HG03095 (cell line): ENCODE results near the gene RPL38.
A peak's percentile ranks its signal among the peaks of the same experiment; 100 is the strongest.

Source experiments
- ATAC-seq: cut with Tn5 transposase; IDR thresholded peaks from one replicate; pipeline ENCODE4 v1.9.1; 2021; ENCODE audit warnings: moderate library complexity; ENCODE audit not compliant: unreplicated experiment

The RPL38 gene

GRCh38 chr17:74203439-74204240 is at the start of gene RPL38:
Gene RPL38, plus strand, starts transcription at chr17:74203678. Its CDS starts 278 bp downstream, at chr17:74203956.
- peak; percentile 58 for ATAC-seq

DNA sequence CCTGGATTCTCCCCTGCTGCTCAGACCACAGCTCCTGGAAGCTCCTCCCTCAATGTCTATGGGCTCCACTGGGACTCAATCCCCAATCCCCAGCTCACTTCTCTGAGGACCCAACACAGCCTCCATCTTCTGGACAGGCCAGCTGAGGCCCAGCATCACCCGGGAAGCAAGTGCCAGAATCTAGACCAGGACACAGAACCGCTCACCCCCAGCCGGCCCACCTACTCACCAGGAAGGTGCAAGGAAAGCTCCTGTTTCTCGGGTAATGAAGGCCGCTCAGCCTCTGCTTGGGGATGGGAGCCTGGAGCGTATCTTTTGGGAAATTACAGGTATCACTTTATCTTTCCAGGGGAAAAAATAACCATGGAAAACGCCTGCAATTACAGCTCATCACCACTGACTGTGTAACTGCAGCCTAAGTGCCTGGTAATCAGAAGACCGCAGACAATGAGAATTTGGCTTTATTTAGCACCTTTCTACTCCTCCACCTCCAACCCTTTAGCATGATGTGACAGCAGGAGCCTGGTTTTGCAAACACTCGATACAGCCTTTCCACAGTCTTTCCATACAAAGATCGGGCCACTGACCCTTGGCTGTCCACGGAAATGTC is 49.6 kb upstream of the RPL38 start:
- no peak for ATAC-seq

- ATAC-seq = no peak
Measured at GRCh38 chr17:74156878-74157277, 46.6 kb upstream of the RPL38 start.

- no peak for ATAC-seq
Measured at GRCh38 chr17:74157366-74157765, 46.1 kb upstream of the RPL38 start.

GRCh38 chr17:74158761-74159160 is 44.7 kb upstream of the RPL38 start:
- no peak for ATAC-seq

DNA sequence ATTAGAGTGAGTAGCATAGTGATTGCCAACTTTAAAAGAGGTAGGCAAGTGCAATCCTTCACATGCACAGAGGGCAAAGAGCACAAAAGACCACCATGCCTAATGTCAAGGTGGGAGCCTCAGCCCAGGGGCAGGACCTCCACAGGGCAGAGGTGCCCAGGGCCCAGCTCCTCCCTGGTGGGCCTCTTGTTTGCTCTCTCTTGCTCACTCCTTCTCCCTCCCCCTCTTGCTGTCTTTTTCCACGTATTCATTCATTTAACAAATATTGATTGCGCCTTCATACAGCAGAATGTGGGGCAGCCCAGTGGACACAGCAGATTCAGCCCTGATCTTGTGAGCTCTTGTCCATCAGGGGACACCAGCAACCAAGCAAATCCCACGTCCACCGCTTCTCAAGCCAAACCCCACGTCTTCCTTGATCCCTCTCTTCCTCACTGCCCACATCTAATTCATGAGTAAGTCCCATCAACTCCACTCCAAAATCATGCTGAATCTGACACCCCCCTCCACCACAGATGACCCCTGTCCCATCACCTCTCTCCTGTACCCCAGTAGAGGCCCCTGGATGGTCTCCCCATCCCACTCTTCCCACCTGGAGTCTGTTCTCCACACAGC is 44.1 kb upstream of the RPL38 start:
- no peak for ATAC-seq

DNA sequence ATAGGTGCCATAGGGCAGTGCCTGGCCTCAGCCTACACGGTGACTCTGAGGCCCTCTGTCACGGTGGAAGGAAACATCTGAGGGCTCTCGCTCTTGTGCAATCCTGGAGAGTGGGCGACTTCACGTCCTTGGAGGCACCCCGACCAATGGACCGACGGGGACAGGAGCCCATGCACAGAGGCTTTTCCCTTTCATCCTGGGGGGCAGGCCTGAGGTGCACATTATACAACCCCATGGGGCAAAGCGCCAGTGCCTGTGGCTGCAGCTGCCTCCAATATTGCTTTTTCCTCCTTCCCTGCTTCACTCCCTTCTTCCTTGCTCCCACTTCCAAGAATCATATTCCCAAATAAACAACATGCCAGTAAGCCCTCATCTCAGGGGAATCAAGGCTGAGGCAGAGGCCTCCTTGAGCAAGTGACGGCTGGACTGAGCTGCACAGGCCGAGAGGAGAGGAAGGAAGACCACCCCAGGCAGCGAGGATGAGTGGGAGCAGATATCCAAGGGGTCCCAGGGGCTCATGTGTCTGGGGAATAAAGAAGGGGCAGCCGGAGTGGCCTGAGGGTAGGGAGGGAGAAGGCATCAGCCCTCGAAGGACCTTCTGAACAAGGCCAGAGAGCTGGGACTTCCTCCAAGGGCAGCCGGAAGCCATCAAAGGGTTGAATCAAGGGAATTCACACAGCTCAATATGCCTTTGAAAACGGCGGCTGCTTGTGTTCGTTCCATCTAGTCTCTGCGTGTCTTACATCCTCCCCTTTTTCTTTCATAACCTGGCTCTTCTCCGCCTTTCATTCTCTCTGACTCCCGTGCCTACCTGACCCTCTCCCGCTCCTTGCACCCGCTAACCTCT is 42.6 kb upstream of the RPL38 start:
- ATAC-seq = no peak

DNA sequence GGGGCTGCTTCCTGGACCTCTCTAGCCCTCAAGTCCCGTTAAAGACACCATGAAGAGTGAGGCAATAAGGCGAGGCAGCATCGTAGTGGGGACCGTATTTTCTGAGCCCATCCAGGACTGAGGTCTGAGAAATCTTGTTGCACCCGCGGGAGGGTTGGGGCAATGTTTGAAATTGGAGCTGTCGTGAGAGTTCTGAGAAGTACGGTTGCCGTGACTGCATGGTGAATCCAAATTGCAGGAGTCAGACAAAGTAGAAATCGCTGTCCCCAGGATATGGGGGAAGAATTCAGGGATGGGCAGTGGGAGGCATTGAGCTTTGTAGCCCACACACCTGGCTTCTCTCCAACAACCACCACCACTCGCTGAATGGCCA is 42.0 kb upstream of the RPL38 start:
- ATAC-seq = no peak

GRCh38 chr17:74163271-74163821 is 40.1 kb upstream of the RPL38 start:
- ATAC-seq = no peak

DNA sequence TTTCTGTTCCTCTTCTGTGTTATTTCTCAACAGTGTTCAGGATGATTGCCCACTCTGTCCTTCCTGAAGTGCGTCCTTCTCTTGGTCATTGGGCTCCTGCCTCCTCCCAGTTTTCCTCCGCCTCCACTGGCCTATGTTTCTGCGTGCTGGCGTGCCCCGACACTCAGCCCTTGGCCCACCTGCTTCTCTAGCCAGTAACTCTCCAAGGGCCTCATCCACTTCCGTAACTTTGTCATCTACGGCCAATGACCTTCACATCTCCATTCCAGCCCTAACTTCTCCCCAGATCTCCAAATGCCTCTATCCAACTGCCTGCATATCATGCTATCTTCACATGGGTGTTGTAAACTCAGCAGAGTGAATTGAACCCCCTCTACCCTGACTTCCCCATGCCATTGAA is 39.6 kb upstream of the RPL38 start:
- no peak for ATAC-seq

- no peak for ATAC-seq
Measured at GRCh38 chr17:74164446-74165045, 38.9 kb upstream of the RPL38 start.

DNA sequence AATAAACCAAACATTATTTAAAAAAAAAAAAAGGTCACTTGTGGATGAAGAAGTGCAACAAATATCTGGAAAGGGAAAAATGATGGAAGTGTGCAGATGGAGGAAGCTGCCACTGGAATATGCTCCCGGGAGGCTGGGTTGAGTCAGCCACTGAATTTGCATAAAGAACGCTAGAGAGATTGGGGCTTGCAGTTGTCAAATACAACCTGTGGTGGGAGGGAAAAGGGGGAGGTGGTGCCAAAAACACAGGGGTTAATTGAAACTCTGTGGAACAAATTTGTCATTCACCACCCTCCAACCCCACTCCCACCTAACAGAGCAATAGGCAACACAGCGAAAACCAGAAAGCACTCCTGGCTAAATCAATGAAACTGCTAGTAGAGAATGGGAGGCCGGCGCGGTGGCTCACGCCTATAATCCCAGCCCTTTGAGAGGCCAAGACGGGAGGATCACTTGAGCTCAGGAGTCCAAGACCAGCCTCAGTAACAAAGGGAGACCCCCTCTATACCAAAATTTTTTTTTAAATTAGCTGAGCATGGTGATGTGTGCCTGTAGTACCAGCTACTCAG is 37.6 kb upstream of the RPL38 start:
- no peak for ATAC-seq

- ATAC-seq = no peak
Measured at GRCh38 chr17:74170924-74171323, 32.6 kb upstream of the RPL38 start.

DNA sequence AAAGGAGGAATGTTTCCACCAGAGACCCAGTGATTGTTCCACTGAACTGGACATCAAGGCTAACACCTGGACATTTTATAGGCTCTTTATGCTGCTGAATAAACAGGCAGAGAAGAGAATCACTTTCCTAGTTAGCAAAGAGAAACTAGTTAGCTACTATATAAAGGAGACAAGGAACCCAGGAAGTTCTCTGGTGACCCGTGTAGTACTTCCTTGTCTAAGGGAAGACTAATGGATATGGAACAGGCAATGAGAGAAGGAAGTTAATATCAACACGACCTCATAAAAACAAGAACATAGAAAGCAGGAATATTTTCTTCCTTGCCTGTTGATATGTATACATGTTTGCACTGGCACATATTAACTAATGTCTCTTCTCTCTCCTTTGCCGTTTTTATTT is 30.8 kb upstream of the RPL38 start:
- ATAC-seq = no peak

GRCh38 chr17:74176546-74177001 is 26.9 kb upstream of the RPL38 start:
- no peak for ATAC-seq

- no peak for ATAC-seq
Measured at GRCh38 chr17:74177018-74177450, 26.4 kb upstream of the RPL38 start.

DNA sequence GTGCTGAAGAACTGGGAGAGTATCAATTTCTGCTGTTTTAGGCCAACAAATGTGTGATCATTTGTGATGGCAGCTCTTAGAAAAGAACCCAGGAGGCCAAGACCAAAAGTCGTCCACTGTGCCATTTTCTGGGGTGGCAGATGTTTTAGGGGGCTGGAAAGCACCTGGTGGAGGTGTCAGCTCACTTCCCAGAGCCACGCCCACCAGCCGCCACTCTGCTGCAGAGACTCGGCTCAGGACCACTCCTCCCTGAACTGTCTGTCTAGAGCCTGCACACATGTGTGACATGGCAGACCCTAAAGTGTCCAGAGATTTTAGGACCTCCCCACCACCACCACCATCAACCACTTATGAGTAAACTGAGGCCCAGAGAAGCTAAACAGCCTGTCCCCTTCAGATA is 23.9 kb upstream of the RPL38 start:
- ATAC-seq = no peak

GRCh38 chr17:74180336-74180735 is 23.1 kb upstream of the RPL38 start:
- no peak for ATAC-seq

DNA sequence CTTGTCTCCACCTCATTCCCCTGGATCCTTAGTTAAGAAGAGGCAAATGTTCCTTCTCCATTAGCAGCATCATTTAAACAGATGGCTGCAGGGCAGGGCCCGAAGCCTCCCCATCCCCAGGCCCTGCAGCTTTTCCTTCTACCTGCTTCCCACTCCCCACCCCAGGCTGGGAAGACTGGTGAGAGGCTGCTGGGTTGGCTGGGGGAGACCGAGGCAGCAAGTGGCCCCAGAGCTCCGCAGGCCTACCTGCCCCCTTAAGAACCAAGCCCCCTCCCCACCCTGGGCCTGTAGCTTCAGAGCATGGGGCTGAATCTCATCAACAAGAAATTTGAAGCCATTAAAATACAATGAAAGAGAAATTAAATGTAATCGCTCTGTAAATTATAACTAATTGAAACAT is 22.1 kb upstream of the RPL38 start:
- ATAC-seq = no peak

- no peak for ATAC-seq
Measured at GRCh38 chr17:74182041-74182723, 21.3 kb upstream of the RPL38 start.
